Panc1 (cell line): ENCODE data around the gene NOC2L.

Experiments used
- POLR2AphosphoS5 ChIP-seq: IDR thresholded peaks from 2 replicates; pipeline ENCODE4 v1.6.1; 2012; ENCODE audit warnings: mild to moderate bottlenecking, low read depth, low read length, moderate library complexity
- SIN3A ChIP-seq: IDR thresholded peaks from 2 replicates; pipeline ENCODE4 v1.6.1; 2012; ENCODE audit warnings: low read depth, mild to moderate bottlenecking, low read length, moderate library complexity, borderline replicate concordance; ENCODE audit not compliant: insufficient read depth
- TCF7L2 ChIP-seq: IDR thresholded peaks from 2 replicates; pipeline ENCODE4 v1.6.1; 2011; ENCODE audit warnings: mild to moderate bottlenecking, low read depth, low read length, inconsistent platforms
- TF ChIP-seq, protein P1 (sequence below): fragments of 450-650 bp; IDR thresholded peaks from 2 replicates; pipeline ENCODE4 v1.5.1; 2017; ENCODE audit warnings: mild to moderate bottlenecking

DNA sequence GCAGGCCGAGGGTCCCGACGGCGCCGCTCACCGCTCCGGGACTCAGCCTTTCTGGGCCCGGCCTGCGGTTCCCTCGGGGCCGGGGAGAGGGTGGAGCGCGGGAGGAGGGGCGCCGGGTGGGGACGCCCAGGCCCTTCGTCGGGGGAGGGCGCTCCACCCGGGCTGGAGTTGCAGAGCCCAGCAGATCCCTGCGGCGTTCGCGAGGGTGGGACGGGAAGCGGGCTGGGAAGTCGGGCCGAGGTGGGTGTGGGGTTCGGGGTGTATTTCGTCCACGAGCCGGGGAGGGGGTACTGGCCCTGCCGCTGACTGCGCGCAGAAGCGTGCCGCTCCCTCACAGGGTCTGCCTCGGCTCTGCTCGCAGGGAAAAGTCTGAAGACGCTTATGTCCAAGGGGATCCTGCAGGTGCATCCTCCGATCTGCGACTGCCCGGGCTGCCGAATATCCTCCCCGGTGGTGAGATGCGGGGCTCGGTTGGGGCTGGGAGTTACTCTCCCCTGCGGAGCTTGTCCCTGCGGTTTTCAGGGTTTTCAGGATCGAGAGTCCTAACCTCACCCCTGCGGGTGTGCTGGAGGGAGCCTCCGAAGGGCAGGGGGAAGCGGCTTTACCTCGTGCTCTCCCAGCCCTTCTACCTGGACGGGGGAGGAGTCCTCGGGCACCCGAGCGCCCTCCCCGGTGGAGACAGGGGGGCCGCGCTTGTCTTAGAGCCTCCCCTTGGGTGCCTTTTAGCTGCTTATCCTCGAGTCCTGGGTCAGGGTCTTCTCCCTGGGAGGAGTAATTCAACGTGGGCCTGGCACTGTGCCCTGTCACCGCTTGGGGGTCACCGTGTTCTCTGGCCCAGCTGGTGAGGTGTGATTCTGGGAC, 33.3 kb downstream of the NOC2L start:
- TF ChIP-seq, protein P1, sequence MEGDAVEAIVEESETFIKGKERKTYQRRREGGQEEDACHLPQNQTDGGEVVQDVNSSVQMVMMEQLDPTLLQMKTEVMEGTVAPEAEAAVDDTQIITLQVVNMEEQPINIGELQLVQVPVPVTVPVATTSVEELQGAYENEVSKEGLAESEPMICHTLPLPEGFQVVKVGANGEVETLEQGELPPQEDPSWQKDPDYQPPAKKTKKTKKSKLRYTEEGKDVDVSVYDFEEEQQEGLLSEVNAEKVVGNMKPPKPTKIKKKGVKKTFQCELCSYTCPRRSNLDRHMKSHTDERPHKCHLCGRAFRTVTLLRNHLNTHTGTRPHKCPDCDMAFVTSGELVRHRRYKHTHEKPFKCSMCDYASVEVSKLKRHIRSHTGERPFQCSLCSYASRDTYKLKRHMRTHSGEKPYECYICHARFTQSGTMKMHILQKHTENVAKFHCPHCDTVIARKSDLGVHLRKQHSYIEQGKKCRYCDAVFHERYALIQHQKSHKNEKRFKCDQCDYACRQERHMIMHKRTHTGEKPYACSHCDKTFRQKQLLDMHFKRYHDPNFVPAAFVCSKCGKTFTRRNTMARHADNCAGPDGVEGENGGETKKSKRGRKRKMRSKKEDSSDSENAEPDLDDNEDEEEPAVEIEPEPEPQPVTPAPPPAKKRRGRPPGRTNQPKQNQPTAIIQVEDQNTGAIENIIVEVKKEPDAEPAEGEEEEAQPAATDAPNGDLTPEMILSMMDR, result peak; percentile 21; the same call in 1 of the 2 replicates
- TF ChIP-seq POLR2AphosphoS5 (0 out of 2 replicates have a peak, but pooled peaks have one; percentile 31), SIN3A (no peak), TCF7L2 (no peak)
